ENCODE measurements around the gene B3GAT1.

B3GAT1 gene

GRCh38 chr11:134372536-134372935 lies 39.5 kb downstream of the B3GAT1 start:
- DNase-seq (ENCODE audit: low spot score) = no peak

GRCh38 chr11:134371436-134372185 lies 40.4 kb downstream of the B3GAT1 start:
- no peak for DNase-seq (ENCODE audit: low spot score)

DNA sequence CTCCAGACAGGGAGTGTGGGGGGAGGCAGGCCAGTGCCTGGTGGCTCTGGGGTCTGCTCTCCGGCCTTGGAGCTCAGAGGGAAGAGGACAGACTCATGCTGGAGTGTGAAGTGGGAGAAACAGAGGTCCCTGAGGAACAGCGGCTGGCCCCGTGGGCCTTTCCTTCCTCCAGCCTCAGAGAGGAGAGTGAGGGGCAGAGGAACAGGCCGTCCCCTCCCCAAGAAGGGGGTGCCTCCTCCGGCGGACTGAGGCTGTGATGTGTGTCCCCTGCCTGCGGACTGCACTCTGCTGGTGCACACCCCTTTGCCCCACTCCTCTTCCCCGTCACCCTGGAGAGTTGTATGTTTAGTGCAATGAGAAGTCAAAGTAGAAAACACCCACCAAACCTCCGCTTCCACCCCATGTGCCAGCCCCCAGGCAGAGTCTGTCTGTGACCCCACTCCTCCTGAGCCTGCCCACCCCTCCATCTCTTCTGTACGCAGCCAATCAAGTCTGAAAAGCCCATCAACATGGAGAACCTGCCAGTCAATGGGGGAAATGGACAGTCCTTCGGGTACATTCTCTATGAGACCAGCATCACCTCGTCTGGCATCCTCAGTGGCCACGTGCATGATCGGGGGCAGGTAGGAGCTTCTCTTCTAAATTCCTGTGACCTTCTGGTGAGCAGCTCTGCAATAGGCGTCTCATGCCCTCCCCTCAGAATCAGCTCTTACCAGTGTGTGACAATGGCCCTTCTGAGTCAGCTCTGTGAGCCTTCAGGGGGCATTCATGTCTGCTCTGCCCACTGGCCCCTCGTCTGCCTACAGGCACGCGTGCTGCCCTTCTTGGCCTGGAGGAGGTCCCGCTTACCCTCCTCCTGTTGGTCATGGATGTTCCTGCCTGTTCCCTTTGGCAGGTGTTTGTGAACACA lies 41.3 kb downstream of the B3GAT1 start:
- no peak for DNase-seq (ENCODE audit: low spot score)

DNA sequence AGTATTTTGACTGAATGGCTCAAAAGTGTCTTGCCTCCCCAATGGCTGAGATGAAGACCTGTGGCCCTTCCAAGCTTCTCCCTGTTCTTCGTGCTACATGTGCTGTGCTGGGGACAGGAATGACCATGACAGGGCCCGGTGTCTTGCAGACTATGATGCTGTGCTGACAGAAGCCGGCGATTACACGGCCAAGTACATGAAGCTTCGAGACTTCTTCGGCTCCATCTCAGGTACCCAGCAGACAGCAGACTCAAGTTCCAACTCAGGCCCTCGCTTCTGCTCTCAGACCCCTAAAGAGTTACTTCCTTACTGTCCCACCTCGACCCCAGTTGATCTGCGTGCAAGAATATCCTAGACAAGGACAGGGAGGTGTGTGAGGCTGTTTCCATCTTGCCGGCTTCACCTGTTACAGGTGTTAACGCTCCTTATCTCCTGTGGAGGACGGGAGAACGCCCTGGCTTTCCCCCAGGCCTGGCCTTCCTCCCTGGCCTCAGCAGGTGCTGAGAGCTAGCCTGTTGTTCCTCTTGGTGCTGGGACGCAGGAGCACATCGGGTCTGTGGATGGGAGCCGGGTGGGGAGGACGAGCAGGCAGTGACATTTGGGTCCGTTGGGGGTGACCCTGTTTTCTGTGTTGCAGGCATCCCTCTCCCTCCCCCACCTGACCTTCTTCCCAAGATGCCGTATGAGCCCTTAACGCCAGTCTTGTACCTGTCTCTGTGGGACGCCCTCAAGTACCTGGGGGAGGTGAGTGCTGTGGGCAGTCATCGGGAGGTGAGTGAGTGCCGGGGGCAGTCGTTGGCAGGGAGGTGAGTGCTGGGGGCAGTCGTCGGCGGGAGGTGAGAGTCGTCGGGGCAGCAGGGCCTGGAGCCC lies 42.2 kb downstream of the B3GAT1 start:
- no peak for DNase-seq (ENCODE audit: low spot score)

- no peak for DNase-seq (ENCODE audit: low spot score)
Observed at GRCh38 chr11:134367781-134368180, 44.3 kb downstream of the B3GAT1 start.

- DNase-seq (ENCODE audit: low spot score) = no peak
Observed at GRCh38 chr11:134366254-134366653, 45.8 kb downstream of the B3GAT1 start.

- no peak for DNase-seq (ENCODE audit: low spot score)
Observed at GRCh38 chr11:134365011-134365925, 46.8 kb downstream of the B3GAT1 start.

- no peak for DNase-seq (ENCODE audit: low spot score)
Observed at GRCh38 chr11:134364261-134364660, 47.8 kb downstream of the B3GAT1 start.

- DNase-seq (ENCODE audit: low spot score) = no peak
Observed at GRCh38 chr11:134363592-134363991, 48.5 kb downstream of the B3GAT1 start.

DNA sequence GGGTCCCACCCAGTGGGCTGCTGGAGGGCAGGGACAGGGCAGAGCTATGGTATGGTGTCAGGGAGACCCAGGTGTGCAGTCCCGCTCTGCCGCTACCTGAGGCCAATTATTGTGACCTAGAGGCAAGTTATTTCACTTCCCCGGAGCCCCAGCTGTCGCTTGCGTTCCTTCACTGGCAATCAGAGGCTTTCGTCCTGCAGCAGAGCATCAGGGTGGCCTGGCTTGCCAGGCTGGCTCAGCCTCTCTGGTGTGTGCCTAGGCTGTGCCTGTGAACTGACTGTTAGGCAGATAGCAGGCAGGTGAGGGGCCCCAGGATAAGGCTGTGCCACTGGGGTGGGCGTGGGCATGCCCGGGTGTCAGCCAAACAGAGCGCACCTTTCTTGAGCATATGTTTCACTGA lies 48.9 kb downstream of the B3GAT1 start:
- DNase-seq (ENCODE audit: low spot score) = no peak

GRCh38 chr11:134362192-134362901 lies 49.7 kb downstream of the B3GAT1 start:
- no peak for DNase-seq (ENCODE audit: low spot score)

GRCh38 chr11:134361661-134362060 lies 50.4 kb downstream of the B3GAT1 start:
- no peak for DNase-seq (ENCODE audit: low spot score)

DNA sequence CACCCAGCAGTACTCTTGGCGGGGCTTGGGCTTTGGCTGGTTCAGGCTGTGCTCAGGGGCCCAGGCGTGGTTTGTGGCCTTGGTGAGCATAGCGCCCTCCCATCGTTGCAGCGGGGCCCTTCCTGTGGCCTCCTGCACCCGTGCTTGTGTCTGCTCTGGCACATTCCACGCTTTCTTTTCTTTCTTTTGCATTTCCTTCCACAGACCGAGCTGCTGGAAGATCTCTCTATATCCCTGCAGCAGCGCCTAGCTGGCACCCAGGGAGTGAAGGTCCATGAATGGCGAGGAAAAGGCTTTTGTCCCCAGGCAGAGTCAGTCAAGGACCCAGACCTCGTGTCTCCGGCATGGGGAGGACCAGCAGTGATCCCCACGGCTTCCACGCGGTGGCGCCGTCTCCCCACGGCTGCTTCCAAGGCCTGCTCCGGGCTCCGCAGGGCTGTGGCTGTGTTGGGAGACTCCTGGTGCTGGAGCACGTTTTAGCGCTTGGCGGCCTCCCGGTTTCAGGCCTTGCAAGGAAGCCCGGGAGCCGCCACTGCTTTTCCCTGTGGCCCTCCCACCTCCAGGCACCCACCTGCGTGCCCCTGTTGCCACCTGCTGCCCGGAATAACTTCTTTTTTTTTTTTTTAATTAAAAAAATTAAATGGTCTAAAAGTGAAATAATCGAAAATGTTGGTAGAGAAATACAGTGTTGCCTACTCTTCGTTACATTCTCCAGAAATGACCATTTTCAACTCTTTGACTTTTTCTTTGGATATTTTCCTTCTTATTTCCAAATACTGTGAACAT lies 51.8 kb downstream of the B3GAT1 start:
- peak; percentile 81 for DNase-seq (ENCODE audit: low spot score)

DNA sequence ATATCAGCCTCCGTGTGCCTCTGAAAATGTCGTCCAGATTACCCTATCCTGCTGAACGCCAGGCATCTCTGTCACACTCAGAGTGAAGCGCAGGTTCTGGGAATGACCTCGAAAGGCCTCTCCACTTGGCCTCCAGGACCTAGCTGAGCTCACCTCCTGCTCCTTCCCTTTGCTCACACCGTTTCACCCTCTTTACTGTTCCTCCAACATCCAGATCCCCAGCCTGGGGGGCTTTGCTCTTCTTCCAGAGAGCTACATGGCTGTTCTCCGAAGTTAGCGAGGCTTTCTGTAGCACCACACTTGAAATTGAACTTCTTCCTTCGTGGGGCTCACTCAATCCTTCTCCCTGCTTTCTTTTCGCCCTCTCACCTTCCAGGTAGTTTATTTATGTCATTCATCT lies 52.4 kb downstream of the B3GAT1 start:
- no peak for DNase-seq (ENCODE audit: low spot score)

- no peak for DNase-seq (ENCODE audit: low spot score)
Observed at GRCh38 chr11:134358856-134359490, 53.1 kb downstream of the B3GAT1 start.

GRCh38 chr11:134358165-134358855 lies 53.7 kb downstream of the B3GAT1 start:
- DNase-seq (ENCODE audit: low spot score) = no peak

GRCh38 chr11:134357545-134357839 lies 54.5 kb downstream of the B3GAT1 start:
- DNase-seq (ENCODE audit: low spot score) = no peak

- DNase-seq (ENCODE audit: low spot score) = no peak
Observed at GRCh38 chr11:134356656-134357544, 55.1 kb downstream of the B3GAT1 start.
